HAP-1 (cell line): ENCODE measurements around the gene AIMP1.
A peak's percentile ranks its signal among the peaks of the same experiment; 100 is the strongest.

Experiments
- DNase-seq, 2 experiments: peaks; one replicate each; pipeline ENCODE4 v3.0.0-alpha.2; 2016 to 2020; ENCODE audit warnings: low spot score in 2 of 2
- H3K27me3 ChIP-seq: fragments of 250-450 bp; sonication (Bioruptor Pico); 2 replicates; pipeline ENCODE4 v1.5.1; 2020; ENCODE audit warnings: low read depth, mild to moderate bottlenecking, moderate library complexity
- H3K36me3 ChIP-seq: fragments of 250-450 bp; sonication (Bioruptor Pico); replicated peaks from 2 replicates; pipeline ENCODE4 v1.5.1; 2020; ENCODE audit warnings: mild to moderate bottlenecking
- H3K4me1 ChIP-seq: fragments of 250-450 bp; sonication (Bioruptor Pico); 2 replicates; pipeline ENCODE4 v1.5.1; 2020; ENCODE audit warnings: mild to moderate bottlenecking
- H3K4me3 ChIP-seq: fragments of 250-450 bp; sonication (Bioruptor Pico); 2 replicates; pipeline ENCODE4 v1.5.1; 2020; ENCODE audit warnings: mild to moderate bottlenecking, moderate library complexity
- H3K9me3 ChIP-seq: fragments of 250-450 bp; sonication (Bioruptor Pico); 2 replicates; pipeline ENCODE4 v1.5.1; 2020; ENCODE audit warnings: mild to moderate bottlenecking, moderate library complexity
- in situ Hi-C: fragments of 300-500 bp; cut with MboI; formaldehyde crosslinking; loops from 3 replicates; pipeline ENCODE4 v1.14.3; 2020; ENCODE audit warnings: low sequenced_read_pairs, inconsistent platforms, mixed read lengths

Gene AIMP1

GRCh38 chr4:106343865-106344646 is 27.7 kb downstream of the AIMP1 start:
- Histone ChIP-seq H3K36me3 (peaks cover 19% of the 10 kb centered on the region), H3K27me3 (no peaks in the 10 kb centered on the region), H3K4me3 (no peak overlapping the region), H3K4me1 (peaks cover 7% of the 10 kb centered on the region), H3K9me3 (no peaks in the 10 kb centered on the region)
- DNase-seq: no peak
- in situ Hi-C loops: no loop called here

DNA sequence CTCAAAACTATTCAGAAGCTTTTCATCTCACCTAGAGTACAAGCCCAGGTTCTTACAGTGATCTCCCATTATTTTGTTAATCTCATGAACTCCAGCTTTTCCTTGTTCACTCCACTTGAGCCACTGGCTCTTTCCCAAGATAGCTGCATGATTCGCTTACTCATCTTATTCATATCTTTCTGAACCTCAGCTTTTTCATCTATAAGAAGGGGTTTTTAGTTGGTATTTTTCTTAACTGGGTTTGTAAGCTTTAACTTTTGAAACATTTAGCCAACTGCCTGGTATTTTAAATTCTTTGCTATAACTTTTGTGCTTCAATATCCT is 28.3 kb downstream of the AIMP1 start:
- Histone ChIP-seq H3K4me3 (no peak overlapping the region), H3K9me3 (no peaks in the 10 kb centered on the region), H3K4me1 (peaks cover 7% of the 10 kb centered on the region), H3K36me3 (peaks cover 19% of the 10 kb centered on the region), H3K27me3 (no peaks in the 10 kb centered on the region)
- in situ Hi-C loops: no loop called here
- no peak for DNase-seq

DNA sequence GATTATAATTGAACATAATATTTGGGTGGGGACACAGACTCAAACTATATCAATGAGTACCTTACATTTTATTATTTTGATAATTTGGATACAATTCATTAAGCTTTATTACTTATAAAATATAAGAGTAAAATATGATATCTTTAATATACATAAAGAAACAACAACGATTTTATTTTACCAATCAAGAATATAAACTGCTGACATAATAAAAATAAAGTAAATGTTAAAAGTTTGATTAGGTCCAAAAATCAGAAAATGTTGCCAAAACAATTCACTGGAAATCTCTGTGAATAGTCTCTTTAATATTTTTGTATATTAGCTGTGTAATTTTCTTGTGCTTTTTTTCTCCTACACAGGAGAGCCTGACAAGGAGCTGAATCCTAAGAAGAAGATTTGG is 30.8 kb downstream of the AIMP1 start:
- no peak for DNase-seq
- Histone ChIP-seq H3K36me3 (peaks cover 9% of the 10 kb centered on the region), H3K4me3 (no peak overlapping the region), H3K9me3 (no peaks in the 10 kb centered on the region), H3K4me1 (peaks cover 7% of the 10 kb centered on the region), H3K27me3 (no peaks in the 10 kb centered on the region)
- in situ Hi-C loops: no loop called here

GRCh38 chr4:106351016-106351415 is 34.7 kb downstream of the AIMP1 start:
- H3K4me1 ChIP-seq: peaks cover 9% of the 10 kb centered on the region
- no peaks in the 10 kb centered on the region for H3K9me3 ChIP-seq
- no peaks in the 10 kb centered on the region for H3K27me3 ChIP-seq
- H3K4me3 ChIP-seq: no peak overlapping the region
- H3K36me3 ChIP-seq: peaks cover 9% of the 10 kb centered on the region
- DNase-seq: no peak
- in situ Hi-C loops: no loop called here

- peaks cover 9% of the 10 kb centered on the region for H3K4me1 ChIP-seq
- H3K4me3 ChIP-seq: no peak overlapping the region
- no peaks in the 10 kb centered on the region for H3K9me3 ChIP-seq
- H3K36me3 ChIP-seq: no peaks in the 10 kb centered on the region
- DNase-seq: no peak
- H3K27me3 ChIP-seq: no peaks in the 10 kb centered on the region
- in situ Hi-C loops: no loop called here
Observed at GRCh38 chr4:106353786-106354185, 37.4 kb downstream of the AIMP1 start.

DNA sequence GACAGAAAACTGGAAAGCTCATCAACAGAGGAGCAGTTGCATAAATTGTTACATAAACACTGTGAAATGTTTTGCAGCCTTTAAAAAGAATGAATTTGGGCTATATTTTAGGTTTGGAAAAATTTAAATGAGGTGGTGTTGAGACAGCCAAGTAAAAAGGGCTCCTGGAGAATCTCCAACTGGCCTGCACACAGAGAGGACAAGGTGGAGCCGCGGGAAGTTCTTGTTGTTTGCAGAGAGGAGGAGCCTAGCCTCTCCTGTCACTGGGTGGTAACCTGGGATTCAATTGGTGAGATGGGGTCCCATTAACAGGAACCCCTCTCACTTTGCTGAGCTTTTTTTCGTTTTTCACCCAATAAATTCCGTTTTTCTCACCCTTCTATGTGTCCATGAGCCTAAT is 38.8 kb downstream of the AIMP1 start:
- Histone ChIP-seq H3K27me3 (no peaks in the 10 kb centered on the region), H3K4me3 (no peak overlapping the region), H3K36me3 (no peaks in the 10 kb centered on the region), H3K4me1 (peaks cover 9% of the 10 kb centered on the region), H3K9me3 (no peaks in the 10 kb centered on the region)
- DNase-seq: no peak
- in situ Hi-C loops: no loop called here

DNA sequence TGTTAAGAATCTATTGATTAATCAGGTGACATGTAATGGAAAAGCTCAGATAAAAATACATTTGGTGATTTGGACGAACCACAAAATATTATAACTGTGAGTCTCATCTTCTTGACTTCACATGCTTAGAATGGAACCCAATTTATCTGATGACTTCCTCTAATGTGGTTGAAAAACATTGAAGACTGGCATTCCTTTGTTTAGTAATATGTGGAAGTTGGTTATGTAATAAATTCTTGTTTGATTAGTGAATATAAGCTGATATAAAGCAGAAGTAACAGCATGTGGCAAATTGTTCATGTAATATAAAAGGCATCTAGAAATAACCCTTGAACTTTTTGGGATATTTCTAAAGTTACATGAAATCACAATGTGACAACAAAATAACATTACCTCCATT is 42.5 kb downstream of the AIMP1 start:
- Histone ChIP-seq H3K9me3 (no peaks in the 10 kb centered on the region), H3K27me3 (no peaks in the 10 kb centered on the region), H3K4me3 (no peak overlapping the region), H3K4me1 (peaks cover 9% of the 10 kb centered on the region), H3K36me3 (no peaks in the 10 kb centered on the region)
- no peak for DNase-seq
- in situ Hi-C loops: no loop called here

DNA sequence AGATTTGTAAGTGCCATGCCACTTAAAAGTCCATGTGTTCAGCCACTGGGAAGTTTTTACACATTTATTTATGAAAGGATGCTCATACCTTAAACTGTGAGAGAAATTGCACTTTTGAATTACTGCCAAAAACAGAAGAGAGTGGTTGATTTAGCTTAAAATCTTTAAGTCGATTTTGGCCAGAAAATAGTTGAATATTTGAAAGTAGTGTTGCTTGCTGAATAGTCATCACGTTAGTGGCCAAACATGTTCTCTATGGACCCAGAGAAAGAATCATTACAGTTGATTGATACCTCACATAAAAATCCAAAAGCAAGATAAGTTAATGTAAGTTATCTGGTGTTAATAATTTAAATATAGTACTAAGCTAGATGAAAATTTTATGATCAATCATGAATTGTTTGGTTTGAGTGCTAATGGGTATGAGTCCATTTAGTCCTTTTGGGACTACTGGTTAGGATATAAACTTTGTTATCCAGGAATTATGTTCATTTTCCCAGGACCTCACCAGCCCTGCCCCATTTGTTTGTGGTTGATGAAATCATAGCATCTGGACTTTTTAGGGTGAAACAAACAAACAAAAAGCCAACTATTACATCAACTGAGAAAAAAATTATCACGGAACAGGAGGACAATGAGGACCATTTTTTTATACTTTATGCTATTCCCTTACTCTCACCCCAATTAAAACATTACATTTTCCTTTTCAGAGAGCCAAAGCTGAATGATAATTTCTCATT is 45.9 kb downstream of the AIMP1 start:
- in situ Hi-C loops: no loop called here
- H3K36me3 ChIP-seq: no peaks in the 10 kb centered on the region
- no peaks in the 10 kb centered on the region for H3K27me3 ChIP-seq
- no peaks in the 10 kb centered on the region for H3K9me3 ChIP-seq
- H3K4me3 ChIP-seq: no peak overlapping the region
- no peaks in the 10 kb centered on the region for H3K4me1 ChIP-seq
- no peak for DNase-seq

GRCh38 chr4:106364282-106364681 is 47.9 kb downstream of the AIMP1 start:
- no peaks in the 10 kb centered on the region for H3K36me3 ChIP-seq
- H3K4me3 ChIP-seq: no peak overlapping the region
- in situ Hi-C loops: no loop called here

GRCh38 chr4:106365613-106366012 is 49.3 kb downstream of the AIMP1 start:
- H3K36me3 ChIP-seq: no peaks in the 10 kb centered on the region
- in situ Hi-C loops: no loop called here
- no peak for DNase-seq

More at GRCh38 chr4:106364282-106364681, 47.9 kb downstream of the AIMP1 start:
- no peaks in the 10 kb centered on the region; the same call in 1 of the 2 replicates for H3K27me3 ChIP-seq
- H3K9me3 ChIP-seq: no peaks in the 10 kb centered on the region
- no peaks in the 10 kb centered on the region for H3K4me1 ChIP-seq
- no peak for DNase-seq

DNA sequence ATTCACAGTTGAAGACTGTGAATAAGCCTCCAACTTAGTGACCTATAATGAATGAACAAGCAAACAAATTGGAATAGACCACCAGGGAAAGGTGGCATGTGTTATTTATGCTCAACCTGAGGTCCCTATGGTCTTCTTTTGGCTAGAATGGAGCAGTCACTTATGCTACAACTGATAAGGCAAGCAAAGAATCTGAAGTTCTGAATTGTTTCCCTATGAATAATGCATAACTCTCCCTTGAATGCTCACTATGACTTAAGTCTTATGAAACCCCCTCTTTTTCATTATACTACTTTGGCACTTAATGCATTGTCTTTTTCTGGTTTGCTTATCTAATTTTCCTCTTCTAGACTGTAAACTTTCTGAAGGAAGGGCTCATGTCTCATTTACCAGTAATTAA is 49.7 kb downstream of the AIMP1 start:
- no peak overlapping the region for H3K4me3 ChIP-seq
- no peak for DNase-seq
- in situ Hi-C loops: no loop called here

More at GRCh38 chr4:106365613-106366012, 49.3 kb downstream of the AIMP1 start:
- H3K9me3 ChIP-seq: no peaks in the 10 kb centered on the region
- no peak overlapping the region for H3K4me3 ChIP-seq
- H3K27me3 ChIP-seq: peaks cover 12% of the 10 kb centered on the region
- no peaks in the 10 kb centered on the region for H3K4me1 ChIP-seq

DNA sequence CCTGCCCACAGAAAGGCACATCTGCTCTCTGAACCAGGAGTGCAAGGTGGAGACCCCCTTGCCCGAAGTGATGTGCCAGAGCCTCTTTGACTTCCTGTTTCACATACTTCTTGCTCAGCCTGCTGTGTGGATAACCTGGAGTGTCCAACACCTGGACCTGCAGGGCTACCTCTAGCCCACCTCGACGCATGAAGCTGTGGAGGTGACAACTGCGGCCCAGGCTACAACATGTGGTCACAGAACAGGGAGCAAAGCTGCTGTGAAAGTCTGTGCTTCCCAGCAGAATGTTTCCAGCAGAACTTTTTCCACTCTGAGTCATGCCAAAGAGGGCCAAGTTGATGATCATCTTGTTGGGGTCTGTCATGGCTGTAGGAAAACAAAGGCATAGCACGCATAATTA is 50.7 kb downstream of the AIMP1 start:
- in situ Hi-C loops: no loop called here
- Histone ChIP-seq H3K4me3 (no peak overlapping the region), H3K36me3 (no peaks in the 10 kb centered on the region), H3K9me3 (no peaks in the 10 kb centered on the region), H3K4me1 (no peaks in the 10 kb centered on the region), H3K27me3 (peaks cover 18% of the 10 kb centered on the region)
- DNase-seq: no peak

More for the DNA sequence above, 49.7 kb downstream of the AIMP1 start:
- Histone ChIP-seq H3K36me3 (no peaks in the 10 kb centered on the region), H3K27me3 (peaks cover 16% of the 10 kb centered on the region), H3K4me1 (no peaks in the 10 kb centered on the region), H3K9me3 (no peaks in the 10 kb centered on the region)

DNA sequence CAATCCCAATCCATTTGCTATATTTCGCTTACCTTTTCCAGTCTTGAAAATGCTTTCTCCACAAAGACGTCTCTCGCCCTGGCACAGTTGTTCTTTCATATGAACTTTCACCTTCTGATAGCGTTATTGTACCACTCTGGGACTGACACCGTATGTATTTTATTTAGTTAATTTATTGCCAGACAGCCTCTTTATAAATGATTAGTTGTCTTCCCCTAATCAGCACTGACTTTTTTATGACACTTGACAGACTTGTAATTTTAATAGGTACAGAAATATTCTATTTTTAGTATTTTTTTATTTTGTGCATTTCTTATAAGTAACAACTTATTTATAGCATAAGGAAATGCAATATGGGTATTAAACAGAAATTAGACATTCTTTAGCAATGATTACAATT is 52.3 kb downstream of the AIMP1 start, which contains the start of gene GIMD1:
Gene GIMD1, minus strand, starts transcription at position 101 of the 400 bp plus-strand sequence. CDS start 1,343 bp downstream, outside the sequence.
- Histone ChIP-seq H3K9me3 (no peaks in the 10 kb centered on the region), H3K36me3 (no peaks in the 10 kb centered on the region), H3K27me3 (peaks cover 18% of the 10 kb centered on the region), H3K4me3 (no peak within 1 kb of the TSS), H3K4me1 (no peaks in the 10 kb centered on the region)
- no peak for DNase-seq
- in situ Hi-C loops: no loop called here

DNA sequence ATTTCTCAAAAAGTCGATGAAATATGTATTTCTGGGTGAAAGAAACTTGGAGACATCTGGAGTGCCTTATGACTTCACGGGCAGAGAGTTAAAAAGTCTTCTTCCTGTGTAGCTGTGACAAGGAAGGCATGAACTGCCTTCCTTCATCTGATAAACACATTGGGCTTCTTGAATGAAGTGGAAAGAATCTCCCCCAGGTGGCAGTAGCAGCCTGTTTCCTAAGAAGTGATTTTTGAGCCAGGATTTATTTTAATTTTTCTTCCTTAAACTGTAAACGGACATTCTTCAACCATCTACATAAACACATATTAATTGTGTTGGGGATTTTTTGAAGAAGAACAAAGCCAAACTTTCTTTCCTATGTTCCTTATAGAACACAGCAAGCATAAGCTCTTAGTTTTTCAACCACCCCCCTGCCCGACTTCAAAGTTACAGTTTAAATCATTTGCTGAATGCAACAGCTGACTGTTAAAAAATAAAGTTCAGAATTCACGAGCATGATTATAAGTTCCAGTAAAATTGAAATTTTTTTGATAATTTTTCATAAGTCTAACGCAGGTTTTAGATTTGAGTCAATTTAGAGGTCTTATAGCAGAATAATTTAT is 53.2 kb downstream of the AIMP1 start:
- Histone ChIP-seq H3K4me3 (no peak overlapping the region), H3K9me3 (no peaks in the 10 kb centered on the region), H3K27me3 (peaks cover 21% of the 10 kb centered on the region), H3K36me3 (no peaks in the 10 kb centered on the region), H3K4me1 (no peaks in the 10 kb centered on the region)
- in situ Hi-C loops: no loop called here
- peak; percentile 50 to 62 for DNase-seq
